HUES6 (cell line): ENCODE data around the gene DMRTA2.
A peak's percentile ranks its signal among the peaks of the same experiment; 100 is the strongest.
"Not testable (repeated sequence)": the region's sequence is repeated elsewhere in the genome, so short reads cannot be mapped to it uniquely, and the experiment has no call there.

ENCODE experiments used
- H3K27ac ChIP-seq: 2 replicates; pipeline ENCODE4 v1.7.0; 2013; ENCODE audit warnings: low read depth, mild to moderate bottlenecking, low read length, inconsistent platforms
- H3K27me3 ChIP-seq: 2 replicates; pipeline ENCODE4 v1.6.1; 2013; ENCODE audit warnings: low read length; ENCODE audit not compliant: control insufficient read depth, insufficient read depth
- H3K36me3 ChIP-seq: 2 replicates; pipeline ENCODE4 v1.6.1; 2013; ENCODE audit warnings: low read length; ENCODE audit not compliant: control insufficient read depth, insufficient read depth
- H3K4me1 ChIP-seq: 2 replicates; pipeline ENCODE4 v1.6.1; 2013; ENCODE audit warnings: low read length; ENCODE audit not compliant: control insufficient read depth, insufficient read depth
- H3K4me3 ChIP-seq: 2 replicates; pipeline ENCODE4 v1.5.1; 2013; ENCODE audit warnings: low read depth, low read length
- H3K9ac ChIP-seq: one replicate; pipeline ENCODE4 v1.6.1; 2013; ENCODE audit warnings: mild to moderate bottlenecking, low read length
- H3K9me3 ChIP-seq: 2 replicates; pipeline ENCODE4 v1.6.1; 2013; ENCODE audit warnings: low read depth, low read length; ENCODE audit not compliant: control insufficient read depth, insufficient read depth

The DMRTA2 gene

GRCh38 chr1:50416553-50417453, 6.4 kb downstream of the DMRTA2 start:
- no peak overlapping the region for H3K9ac ChIP-seq
- H3K36me3 ChIP-seq = no peaks in the 10 kb centered on the region
- H3K27me3 ChIP-seq = peaks cover 100% of the 10 kb centered on the region
- peak overlapping the region; percentile 65 for H3K4me3 ChIP-seq
- H3K4me1 ChIP-seq = peaks cover 7% of the 10 kb centered on the region
- H3K27ac ChIP-seq = no peak overlapping the region
- H3K9me3 ChIP-seq = peaks cover 3% of the 10 kb centered on the region; the same call in 1 of the 2 replicates

DNA sequence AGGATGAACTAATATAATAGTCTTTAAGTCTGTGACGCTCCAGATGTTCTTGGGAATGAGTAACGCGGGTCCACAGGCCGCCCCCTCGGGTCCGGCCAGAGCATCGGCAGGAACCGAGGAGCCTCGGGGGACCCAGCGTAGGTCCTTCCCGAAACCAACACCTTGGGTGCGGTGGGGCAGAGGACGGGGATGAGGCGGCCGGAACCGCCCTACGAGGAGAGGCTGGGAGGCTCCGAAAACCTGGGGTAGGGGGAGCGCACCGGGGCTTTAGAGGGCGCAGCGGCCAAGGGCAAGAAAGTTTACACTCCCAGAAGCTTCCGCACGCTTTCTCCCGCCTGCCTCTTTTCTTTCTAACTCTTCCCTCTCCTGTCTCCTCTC, 7.1 kb downstream of the DMRTA2 start:
- H3K27me3 ChIP-seq = peaks cover 100% of the 10 kb centered on the region

GRCh38 chr1:50415235-50416149, 7.8 kb downstream of the DMRTA2 start:
- H3K9ac ChIP-seq = no peak overlapping the region
- no peaks in the 10 kb centered on the region for H3K36me3 ChIP-seq
- peaks cover 2% of the 10 kb centered on the region for H3K4me1 ChIP-seq
- peaks cover 99% of the 10 kb centered on the region for H3K27me3 ChIP-seq
- peaks cover 3% of the 10 kb centered on the region; the same call in 1 of the 2 replicates for H3K9me3 ChIP-seq
- H3K4me3 ChIP-seq = peak overlapping the region; percentile 65
- H3K27ac ChIP-seq = no peak overlapping the region

More for the DNA sequence above, 7.1 kb downstream of the DMRTA2 start:
- Histone ChIP-seq H3K4me3 (peak overlapping the region; percentile 65), H3K9ac (no peak overlapping the region), H3K27ac (no peak overlapping the region), H3K36me3 (no peaks in the 10 kb centered on the region), H3K9me3 (peaks cover 3% of the 10 kb centered on the region; the same call in 1 of the 2 replicates), H3K4me1 (peaks cover 5% of the 10 kb centered on the region)

- H3K27me3 ChIP-seq = peaks cover 99% of the 10 kb centered on the region
- no peaks in the 10 kb centered on the region; the same call in none of the 2 replicates for H3K4me1 ChIP-seq
- H3K27ac ChIP-seq = no peak overlapping the region
- H3K9me3 ChIP-seq = peaks cover 3% of the 10 kb centered on the region; the same call in 1 of the 2 replicates
- H3K9ac ChIP-seq = no peak overlapping the region
- H3K4me3 ChIP-seq = peak overlapping the region; percentile 65
- H3K36me3 ChIP-seq = no peaks in the 10 kb centered on the region
These were observed 8.4 kb downstream of the DMRTA2 start for GRCh38 chr1:50414853-50415234.

- Histone ChIP-seq H3K4me1 (no peaks in the 10 kb centered on the region), H3K9me3 (peaks cover 3% of the 10 kb centered on the region; the same call in 1 of the 2 replicates), H3K4me3 (no peak overlapping the region), H3K27ac (no peak overlapping the region), H3K27me3 (peaks cover 95% of the 10 kb centered on the region), H3K9ac (no peak overlapping the region), H3K36me3 (no peaks in the 10 kb centered on the region)
These were observed 10.3 kb downstream of the DMRTA2 start for GRCh38 chr1:50412813-50413476.

DNA sequence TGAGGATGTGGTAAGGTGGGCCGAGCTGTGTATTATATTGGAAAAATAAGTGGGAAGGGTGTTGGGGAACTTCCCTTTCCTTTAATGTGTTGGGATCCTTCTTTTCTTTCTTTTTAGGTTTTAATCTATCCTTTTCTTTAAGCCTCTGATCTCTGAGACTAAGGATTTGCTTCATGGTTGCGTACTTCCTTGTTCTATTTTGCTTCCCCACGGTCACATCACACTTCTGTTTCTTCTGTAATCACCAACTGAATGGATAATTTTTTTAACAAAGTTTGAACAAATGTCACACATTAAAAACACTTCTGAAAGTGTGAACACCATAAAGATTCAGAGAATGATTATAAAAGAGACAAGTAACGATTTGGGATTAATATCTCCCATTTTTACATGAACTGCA, 17.4 kb downstream of the DMRTA2 start:
- H3K27me3 ChIP-seq = peaks cover 34% of the 10 kb centered on the region
- no peaks in the 10 kb centered on the region for H3K4me1 ChIP-seq
- no peak overlapping the region for H3K4me3 ChIP-seq
- H3K9me3 ChIP-seq = no peaks in the 10 kb centered on the region
- H3K9ac ChIP-seq = no peak overlapping the region
- H3K36me3 ChIP-seq = no peaks in the 10 kb centered on the region
- H3K27ac ChIP-seq = no peak overlapping the region

DNA sequence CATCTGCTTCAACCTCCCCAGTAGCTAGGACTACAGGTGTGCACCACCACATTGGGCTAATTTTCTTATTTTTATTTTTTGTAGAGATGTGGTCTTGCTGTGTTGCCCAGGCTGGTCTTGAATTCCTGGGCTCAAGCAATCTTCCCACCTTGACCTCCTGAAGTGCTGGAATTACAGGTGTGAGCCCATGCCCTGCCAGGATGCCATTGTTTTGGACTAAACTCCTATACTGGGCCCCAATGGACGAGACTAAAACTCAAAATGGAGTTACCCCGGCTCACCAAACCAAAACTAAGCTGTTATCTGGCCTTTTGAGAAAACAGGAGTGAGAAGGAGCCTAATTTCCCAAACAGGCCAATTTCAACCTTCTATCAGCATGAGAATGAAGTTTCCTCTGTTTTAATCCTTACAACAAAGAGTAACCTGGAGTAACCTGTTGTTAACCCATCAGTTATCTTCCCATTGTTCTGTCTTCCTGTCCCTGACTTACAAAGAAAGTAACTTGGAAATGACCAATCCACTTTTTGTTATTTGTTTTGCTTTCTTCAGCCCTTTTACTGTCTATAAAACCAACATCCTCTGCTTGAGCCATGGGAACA, 29.6 kb downstream of the DMRTA2 start:
- H3K9me3 ChIP-seq = peaks cover 10% of the 10 kb centered on the region
- peaks cover 6% of the 10 kb centered on the region; the same call in 1 of the 2 replicates for H3K4me1 ChIP-seq
- 0 out of 2 replicates have a peak overlapping the region, but pooled peaks have one; percentile 26 for H3K27ac ChIP-seq
- H3K27me3 ChIP-seq = no peaks in the 10 kb centered on the region
- H3K36me3 ChIP-seq = no peaks in the 10 kb centered on the region
- no peak overlapping the region for H3K4me3 ChIP-seq
- no peak overlapping the region for H3K9ac ChIP-seq

DNA sequence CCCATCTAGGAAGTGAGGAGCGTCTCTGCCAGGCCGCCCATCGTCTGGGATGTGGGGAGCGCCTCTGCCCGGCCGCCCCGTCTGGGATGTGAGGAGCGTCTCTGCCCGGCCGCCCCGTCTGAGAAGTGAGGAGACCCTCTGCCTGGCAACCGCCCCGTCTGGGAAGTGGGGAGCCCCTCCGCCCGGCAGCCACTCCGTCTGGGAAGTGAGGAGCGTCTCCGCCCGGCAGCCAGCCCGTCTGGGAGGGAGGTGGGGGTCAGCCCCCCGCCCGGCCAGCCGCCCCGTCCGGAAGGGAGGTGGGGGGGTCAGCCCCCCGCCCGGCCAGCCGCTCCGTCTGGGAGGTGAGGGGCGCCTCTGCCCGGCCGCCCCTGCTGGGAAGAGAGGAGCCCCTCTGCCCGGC, 41.7 kb downstream of the DMRTA2 start:
- H3K27ac ChIP-seq, H3K9me3 ChIP-seq, H3K9ac ChIP-seq, H3K27me3 ChIP-seq, H3K36me3 ChIP-seq, H3K4me3 ChIP-seq, H3K4me1 ChIP-seq: not testable (repeated sequence)

DNA sequence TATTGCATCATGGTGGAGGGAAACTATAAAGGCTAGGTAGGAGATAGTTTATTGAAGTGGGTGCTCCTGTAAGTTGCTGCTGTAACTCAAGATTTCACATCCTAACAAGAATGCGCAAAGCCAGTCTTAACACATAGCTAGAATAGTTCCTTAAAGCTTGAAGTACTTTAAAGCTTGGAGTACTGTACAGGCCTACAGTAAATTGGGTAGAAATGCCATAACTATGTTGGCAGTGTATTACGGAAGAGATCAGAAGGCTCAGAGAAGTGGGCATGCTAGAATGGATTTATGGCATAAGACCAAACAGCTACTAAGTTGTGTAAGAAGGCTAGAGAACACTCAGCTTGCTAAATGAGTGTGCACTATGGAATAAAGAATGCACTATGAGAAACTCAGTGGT, 44.5 kb downstream of the DMRTA2 start:
- peaks cover 3% of the 10 kb centered on the region; the same call in 1 of the 2 replicates for H3K9me3 ChIP-seq
- H3K9ac ChIP-seq = no peak overlapping the region

DNA sequence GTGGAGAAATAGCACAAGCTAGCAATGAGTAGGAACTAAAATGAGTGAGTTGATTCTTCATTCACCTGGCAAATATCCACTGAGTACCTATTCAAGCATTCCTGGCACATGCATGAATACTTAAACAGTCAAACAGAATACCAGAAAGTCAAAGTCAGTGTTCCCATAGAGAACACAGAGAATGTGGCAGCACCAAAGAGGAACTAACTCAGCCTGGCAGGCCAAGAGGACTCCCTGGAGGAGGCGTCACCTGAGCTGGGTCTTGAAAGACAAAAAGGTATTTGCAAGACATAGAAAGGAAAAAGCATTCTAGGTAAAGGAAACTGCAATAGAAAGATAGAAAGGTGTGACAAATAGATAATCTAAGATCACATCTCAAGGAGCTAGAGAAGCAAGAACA, 49.7 kb downstream of the DMRTA2 start:
- Histone ChIP-seq H3K27me3 (peaks cover 41% of the 10 kb centered on the region), H3K36me3 (no peaks in the 10 kb centered on the region), H3K9me3 (no peaks in the 10 kb centered on the region; the same call in 1 of the 2 replicates), H3K4me1 (0 out of 2 replicates have a peak, but pooled peaks cover 6% of the 10 kb centered on the region), H3K4me3 (no peak overlapping the region), H3K9ac (no peak overlapping the region), H3K27ac (no peak overlapping the region)

More for the DNA sequence above, 44.5 kb downstream of the DMRTA2 start:
- Histone ChIP-seq H3K27me3 (peaks cover 7% of the 10 kb centered on the region; the same call in 1 of the 2 replicates), H3K4me1 (no peaks in the 10 kb centered on the region), H3K4me3 (no peak overlapping the region), H3K27ac (no peak overlapping the region), H3K36me3 (no peaks in the 10 kb centered on the region)
